Caco-2 (cell line): ENCODE results near the gene TDP1. TPM values are rescaled to one million over a fixed set of nuclear protein-coding genes. Genes with fewer than 3 reads are reported as not detected.

Experiments
- BruUV-seq: library from RNA; stranded (reverse); fragments of 400-500 nt; replicated peaks from 2 replicates; lab custom pipeline; 2021; lab: Mats Ljungman, UMichigan
- CTCF ChIA-PET: fragments of 300-600 bp; sonication (Branson Sonifier 250); formaldehyde crosslinking; loops from one replicate; lab custom pipeline; 2022; ENCODE audit warnings: antibody characterized with exemption; lab: Charles Lee
- POLR2A ChIA-PET: fragments of 300-600 bp; sonication (Branson Sonifier 250); formaldehyde crosslinking; loops from one replicate; lab custom pipeline; 2022; ENCODE audit warnings: antibody characterized with exemption; lab: Charles Lee
- DNase-seq, 2 experiments: peaks; one replicate each; pipeline versions ENCODE4 v3.0.0 to v3.0.0-alpha.2; 2020 to 2022
- H3K27me3 ChIP-seq: replicated peaks from 2 replicates; pipeline ENCODE4 v1.6.0; 2011; ENCODE audit warnings: low read length; ENCODE audit not compliant: control insufficient read depth, insufficient read depth
- H3K36me3 ChIP-seq: 2 replicates; pipeline ENCODE4 v1.5.1; 2011; ENCODE audit warnings: low read length; ENCODE audit not compliant: control insufficient read depth, insufficient read depth
- H3K4me1 ChIP-seq: fragments of 250-450 bp; sonication (Bioruptor Pico); 2 replicates; pipeline ENCODE4 v1.5.1; 2020; ENCODE audit warnings: mild to moderate bottlenecking
- H3K4me3 ChIP-seq: 2 replicates; pipeline ENCODE4 v1.5.1; 2011; ENCODE audit warnings: low read depth, mild to moderate bottlenecking, control low read depth, low read length
- H3K9me3 ChIP-seq: fragments of 250-450 bp; sonication (Bioruptor Pico); 2 replicates; pipeline ENCODE4 v1.5.1; 2020; ENCODE audit warnings: mild to moderate bottlenecking, moderate library complexity
- H3K27ac Mint-ChIP-seq: one replicate; pipeline ENCODE4 v1.8.0; 2022; ENCODE audit warnings: mixed read lengths; ENCODE audit not compliant: unreplicated experiment
- H3K27me3 Mint-ChIP-seq: one replicate; pipeline ENCODE4 v1.8.0; 2022; ENCODE audit warnings: mixed read lengths; ENCODE audit not compliant: insufficient read depth, unreplicated experiment
- H3K36me3 Mint-ChIP-seq: one replicate; pipeline ENCODE4 v1.8.0; 2022; ENCODE audit warnings: mild to moderate bottlenecking, mixed read lengths; ENCODE audit not compliant: insufficient read depth, unreplicated experiment
- H3K4me1 Mint-ChIP-seq: one replicate; pipeline ENCODE4 v1.8.0; 2022; ENCODE audit warnings: low read depth, mixed read lengths; ENCODE audit not compliant: unreplicated experiment
- H3K4me3 Mint-ChIP-seq: one replicate; pipeline ENCODE4 v1.8.0; 2022; ENCODE audit warnings: mild to moderate bottlenecking, moderate library complexity, mixed read lengths; ENCODE audit not compliant: unreplicated experiment
- H3K9me3 Mint-ChIP-seq: one replicate; pipeline ENCODE4 v1.8.0; 2022; ENCODE audit warnings: mixed read lengths; ENCODE audit not compliant: unreplicated experiment
- CTCF ChIP-seq, 2 experiments: fragments of 200-600 bp in 1 of 2; IDR thresholded peaks; 1 replicate in 1 of 2; 2 replicates in 1 of 2; pipeline versions ENCODE4 v1.5.1 to v1.8.0; 2011 to 2022; ENCODE audit warnings: antibody characterized with exemption in 1 of 2, control low read depth in 1 of 2, inconsistent platforms in 1 of 2, low read depth in 1 of 2, low read length in 1 of 2, mild to moderate bottlenecking in 1 of 2, moderate library complexity in 1 of 2; ENCODE audit not compliant: insufficient read depth in 1 of 2, severe bottlenecking in 1 of 2, unreplicated experiment in 1 of 2
- intact Hi-C: fragments of 100-400 bp; cut with micrococcal nuclease; formaldehyde crosslinking; loops from one replicate; pipeline ENCODE4 v1.10.0; 2022; ENCODE audit not compliant: unreplicated experiment
- total RNA-seq: library from RNA; stranded (reverse); gene quantifications from 2 replicates; pipeline ENCODE4 v1.2.3, GENCODE V29; 2022

TDP1 gene
- total RNA-seq, 1 experiment from 2014 or later = 29.0 TPM

GRCh38 chr14:89907655-89908054 lies 48.1 kb upstream of the TDP1 start:
- Histone ChIP-seq H3K4me1 (no peaks in the 10 kb centered on the region; the same call in 1 of the 2 replicates), H3K4me3 (no peak overlapping the region), H3K36me3 (no peaks in the 10 kb centered on the region), H3K9me3 (no peaks in the 10 kb centered on the region), H3K27me3 (no peaks in the 10 kb centered on the region)
- Mint-ChIP-seq H3K36me3 (peaks cover 2% of the 10 kb centered on the region), H3K4me3 (no peak overlapping the region), H3K27me3 (no peaks in the 10 kb centered on the region), H3K27ac (no peak overlapping the region), H3K9me3 (no peaks in the 10 kb centered on the region), H3K4me1 (peaks cover 15% of the 10 kb centered on the region)
- no TSS peak for BruUV-seq
- no peak for TF ChIP-seq CTCF (IDR thresholded peaks at IDR 0.05; ENCODE audit: insufficient read depth in 1 of 2, low read depth in 1 of 2, low read length in 1 of 2, severe bottlenecking in 1 of 2, unreplicated experiment in 1 of 2)
- ChIA-PET CTCF (no interaction called here), POLR2A (no interaction called here)
- intact Hi-C loops = no loop called here
- DNase-seq = no peak

- no peaks in the 10 kb centered on the region; the same call in 1 of the 2 replicates for H3K4me1 ChIP-seq
- CTCF ChIA-PET = no interaction called here
- no peaks in the 10 kb centered on the region for H3K9me3 Mint-ChIP-seq
Observed at GRCh38 chr14:89908712-89909450, 46.8 kb upstream of the TDP1 start.

GRCh38 chr14:89909586-89909985 lies 46.1 kb upstream of the TDP1 start:
- H3K27me3 Mint-ChIP-seq = no peaks in the 10 kb centered on the region
- Histone ChIP-seq H3K4me3 (no peak overlapping the region), H3K4me1 (no peaks in the 10 kb centered on the region; the same call in 1 of the 2 replicates), H3K36me3 (no peaks in the 10 kb centered on the region), H3K27me3 (no peaks in the 10 kb centered on the region), H3K9me3 (no peaks in the 10 kb centered on the region)
- H3K4me1 Mint-ChIP-seq = peaks cover 15% of the 10 kb centered on the region
- intact Hi-C loops = no loop called here
- no peaks in the 10 kb centered on the region for H3K9me3 Mint-ChIP-seq
- H3K27ac Mint-ChIP-seq = no peak overlapping the region
- POLR2A ChIA-PET = no interaction called here
- H3K4me3 Mint-ChIP-seq = no peak overlapping the region
- no TSS peak for BruUV-seq
- no peak for DNase-seq
- CTCF ChIA-PET = no interaction called here
- peaks cover 7% of the 10 kb centered on the region for H3K36me3 Mint-ChIP-seq
- TF ChIP-seq CTCF (IDR thresholded peaks at IDR 0.05; ENCODE audit: insufficient read depth in 1 of 2, low read depth in 1 of 2, low read length in 1 of 2, severe bottlenecking in 1 of 2, unreplicated experiment in 1 of 2) = no peak

More at GRCh38 chr14:89908712-89909450, 46.8 kb upstream of the TDP1 start:
- peaks cover 15% of the 10 kb centered on the region for H3K4me1 Mint-ChIP-seq
- intact Hi-C loops = no loop called here
- H3K27me3 Mint-ChIP-seq = no peaks in the 10 kb centered on the region
- no peak for TF ChIP-seq CTCF (IDR thresholded peaks at IDR 0.05; ENCODE audit: insufficient read depth in 1 of 2, low read depth in 1 of 2, low read length in 1 of 2, severe bottlenecking in 1 of 2, unreplicated experiment in 1 of 2)
- POLR2A ChIA-PET = no interaction called here
- H3K4me3 ChIP-seq = no peak overlapping the region
- no peak overlapping the region for H3K4me3 Mint-ChIP-seq
- H3K27me3 ChIP-seq = no peaks in the 10 kb centered on the region
- no peak for DNase-seq
- no peaks in the 10 kb centered on the region for H3K36me3 ChIP-seq
- no peak overlapping the region for H3K27ac Mint-ChIP-seq
- H3K36me3 Mint-ChIP-seq = peaks cover 7% of the 10 kb centered on the region
- BruUV-seq = no TSS peak
- no peaks in the 10 kb centered on the region for H3K9me3 ChIP-seq
